A549 treated with AZD9567 at 1 μM for 4 hours (cell line): ENCODE data around the gene NDUFAF4. TPM values are rescaled to one million over a fixed set of nuclear protein-coding genes. Genes with fewer than 3 reads are reported as not detected.

Source experiments
- total RNA-seq: library from RNA; stranded (reverse); fragments of 200-300 nt; extraction: Qiagen RNA extraction; gene quantifications from 5 replicates; pipeline ENCODE4 v1.2.3, GENCODE V29; 2022; ENCODE audit not compliant: insufficient read depth

Gene NDUFAF4
- total RNA-seq = 49.5 to 55.9 TPM (median 55.3 TPM) in 5 replicates

GRCh38 chr6:96897396-96898240, at the start of gene NDUFAF4:
TSS of gene NDUFAF4 (minus strand) at chr6:96897891. CDS start at chr6:96897801, 90 bp downstream.

Other genes with a start within 250 kb of the NDUFAF4 start
- 0.47 to 0.63 TPM (median 0.54 TPM) in 4 of 5 replicates, not detected in the other for gene GPR63, start 60.4 kb downstream of the NDUFAF4 start, total RNA-seq
- 0.02 to 0.09 TPM (median 0.03 TPM) in 3 of 5 replicates, not detected in the others for gene KLHL32, start 26.8 kb upstream of the NDUFAF4 start, total RNA-seq